WTC11 (cell line): Measurements from ENCODE around the gene GRIP2.

Experiments
- CTCF ChIP-seq: fragments of 200-600 bp; IDR thresholded peaks from 2 replicates; pipeline ENCODE4 v1.8.0; 2022; ENCODE audit warnings: antibody characterized with exemption
- MLX ChIP-seq: sonication (generic); formaldehyde crosslinking; IDR thresholded peaks from 2 replicates; pipeline ENCODE4 v1.8.1; 2023; ENCODE audit warnings: mild to moderate bottlenecking, missing genetic modification reagents, moderate library complexity
- MXD4 ChIP-seq: fragments of 250-450 bp; sonication (Bioruptor Pico); IDR thresholded peaks from 2 replicates; pipeline ENCODE4 v1.8.0; 2021; ENCODE audit warnings: mild to moderate bottlenecking, moderate library complexity, borderline replicate concordance
- PREB ChIP-seq: sonication (generic); formaldehyde crosslinking; IDR thresholded peaks from 2 replicates; pipeline ENCODE4 v1.8.1; 2022; ENCODE audit warnings: mild to moderate bottlenecking, missing genetic modification reagents, moderate library complexity, borderline replicate concordance
- USF2 ChIP-seq: sonication (generic); formaldehyde crosslinking; IDR thresholded peaks from 2 replicates; pipeline ENCODE4 v1.8.1; 2023; ENCODE audit warnings: mild to moderate bottlenecking, missing genetic modification reagents, moderate library complexity
- TF ChIP-seq, protein P1 (sequence below): sonication (generic); formaldehyde crosslinking; IDR thresholded peaks from 2 replicates; pipeline ENCODE4 v1.8.0; 2023; ENCODE audit warnings: missing genetic modification reagents, mild to moderate bottlenecking, borderline replicate concordance
- TF ChIP-seq, protein P2 (sequence below): sonication (generic); formaldehyde crosslinking; IDR thresholded peaks from 2 replicates; pipeline ENCODE4 v1.8.0; 2022; ENCODE audit warnings: mild to moderate bottlenecking, missing genetic modification reagents
- TF ChIP-seq, protein P3 (sequence below): sonication (generic); formaldehyde crosslinking; IDR thresholded peaks from 2 replicates; pipeline ENCODE4 v1.8.0; 2022; ENCODE audit warnings: missing genetic modification reagents

DNA sequence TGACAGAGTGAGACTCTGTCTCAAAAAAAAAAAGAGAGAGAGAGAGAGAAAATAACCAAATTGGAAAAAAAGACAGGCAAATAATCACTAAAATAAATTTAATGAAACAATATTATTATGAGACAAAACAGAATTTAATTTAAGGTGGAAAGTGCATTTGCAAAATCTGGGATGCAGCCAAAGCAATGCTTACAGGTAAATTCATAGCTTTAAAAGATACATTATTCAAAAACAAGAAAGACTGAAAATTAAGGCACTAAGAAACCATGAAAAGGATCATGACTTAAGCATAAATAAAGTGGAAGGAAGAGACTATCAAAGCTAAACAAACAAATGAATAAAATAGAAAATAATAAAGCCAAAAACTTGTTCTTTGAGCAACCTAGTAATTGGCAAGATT is 37.7 kb downstream of the GRIP2 start:
- TF ChIP-seq CTCF (no peak), MXD4 (CRISPR knock-in tag) (no peak), PREB (no peak), USF2 (CRISPR knock-in tag) (no peak), MLX (CRISPR knock-in tag) (no peak)
- TF ChIP-seq, protein P1, sequence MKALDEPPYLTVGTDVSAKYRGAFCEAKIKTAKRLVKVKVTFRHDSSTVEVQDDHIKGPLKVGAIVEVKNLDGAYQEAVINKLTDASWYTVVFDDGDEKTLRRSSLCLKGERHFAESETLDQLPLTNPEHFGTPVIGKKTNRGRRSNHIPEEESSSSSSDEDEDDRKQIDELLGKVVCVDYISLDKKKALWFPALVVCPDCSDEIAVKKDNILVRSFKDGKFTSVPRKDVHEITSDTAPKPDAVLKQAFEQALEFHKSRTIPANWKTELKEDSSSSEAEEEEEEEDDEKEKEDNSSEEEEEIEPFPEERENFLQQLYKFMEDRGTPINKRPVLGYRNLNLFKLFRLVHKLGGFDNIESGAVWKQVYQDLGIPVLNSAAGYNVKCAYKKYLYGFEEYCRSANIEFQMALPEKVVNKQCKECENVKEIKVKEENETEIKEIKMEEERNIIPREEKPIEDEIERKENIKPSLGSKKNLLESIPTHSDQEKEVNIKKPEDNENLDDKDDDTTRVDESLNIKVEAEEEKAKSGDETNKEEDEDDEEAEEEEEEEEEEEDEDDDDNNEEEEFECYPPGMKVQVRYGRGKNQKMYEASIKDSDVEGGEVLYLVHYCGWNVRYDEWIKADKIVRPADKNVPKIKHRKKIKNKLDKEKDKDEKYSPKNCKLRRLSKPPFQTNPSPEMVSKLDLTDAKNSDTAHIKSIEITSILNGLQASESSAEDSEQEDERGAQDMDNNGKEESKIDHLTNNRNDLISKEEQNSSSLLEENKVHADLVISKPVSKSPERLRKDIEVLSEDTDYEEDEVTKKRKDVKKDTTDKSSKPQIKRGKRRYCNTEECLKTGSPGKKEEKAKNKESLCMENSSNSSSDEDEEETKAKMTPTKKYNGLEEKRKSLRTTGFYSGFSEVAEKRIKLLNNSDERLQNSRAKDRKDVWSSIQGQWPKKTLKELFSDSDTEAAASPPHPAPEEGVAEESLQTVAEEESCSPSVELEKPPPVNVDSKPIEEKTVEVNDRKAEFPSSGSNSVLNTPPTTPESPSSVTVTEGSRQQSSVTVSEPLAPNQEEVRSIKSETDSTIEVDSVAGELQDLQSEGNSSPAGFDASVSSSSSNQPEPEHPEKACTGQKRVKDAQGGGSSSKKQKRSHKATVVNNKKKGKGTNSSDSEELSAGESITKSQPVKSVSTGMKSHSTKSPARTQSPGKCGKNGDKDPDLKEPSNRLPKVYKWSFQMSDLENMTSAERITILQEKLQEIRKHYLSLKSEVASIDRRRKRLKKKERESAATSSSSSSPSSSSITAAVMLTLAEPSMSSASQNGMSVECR = no peak
- TF ChIP-seq, protein P2, sequence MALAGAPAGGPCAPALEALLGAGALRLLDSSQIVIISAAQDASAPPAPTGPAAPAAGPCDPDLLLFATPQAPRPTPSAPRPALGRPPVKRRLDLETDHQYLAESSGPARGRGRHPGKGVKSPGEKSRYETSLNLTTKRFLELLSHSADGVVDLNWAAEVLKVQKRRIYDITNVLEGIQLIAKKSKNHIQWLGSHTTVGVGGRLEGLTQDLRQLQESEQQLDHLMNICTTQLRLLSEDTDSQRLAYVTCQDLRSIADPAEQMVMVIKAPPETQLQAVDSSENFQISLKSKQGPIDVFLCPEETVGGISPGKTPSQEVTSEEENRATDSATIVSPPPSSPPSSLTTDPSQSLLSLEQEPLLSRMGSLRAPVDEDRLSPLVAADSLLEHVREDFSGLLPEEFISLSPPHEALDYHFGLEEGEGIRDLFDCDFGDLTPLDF (CRISPR knock-in tag) = no peak
- TF ChIP-seq, protein P3, sequence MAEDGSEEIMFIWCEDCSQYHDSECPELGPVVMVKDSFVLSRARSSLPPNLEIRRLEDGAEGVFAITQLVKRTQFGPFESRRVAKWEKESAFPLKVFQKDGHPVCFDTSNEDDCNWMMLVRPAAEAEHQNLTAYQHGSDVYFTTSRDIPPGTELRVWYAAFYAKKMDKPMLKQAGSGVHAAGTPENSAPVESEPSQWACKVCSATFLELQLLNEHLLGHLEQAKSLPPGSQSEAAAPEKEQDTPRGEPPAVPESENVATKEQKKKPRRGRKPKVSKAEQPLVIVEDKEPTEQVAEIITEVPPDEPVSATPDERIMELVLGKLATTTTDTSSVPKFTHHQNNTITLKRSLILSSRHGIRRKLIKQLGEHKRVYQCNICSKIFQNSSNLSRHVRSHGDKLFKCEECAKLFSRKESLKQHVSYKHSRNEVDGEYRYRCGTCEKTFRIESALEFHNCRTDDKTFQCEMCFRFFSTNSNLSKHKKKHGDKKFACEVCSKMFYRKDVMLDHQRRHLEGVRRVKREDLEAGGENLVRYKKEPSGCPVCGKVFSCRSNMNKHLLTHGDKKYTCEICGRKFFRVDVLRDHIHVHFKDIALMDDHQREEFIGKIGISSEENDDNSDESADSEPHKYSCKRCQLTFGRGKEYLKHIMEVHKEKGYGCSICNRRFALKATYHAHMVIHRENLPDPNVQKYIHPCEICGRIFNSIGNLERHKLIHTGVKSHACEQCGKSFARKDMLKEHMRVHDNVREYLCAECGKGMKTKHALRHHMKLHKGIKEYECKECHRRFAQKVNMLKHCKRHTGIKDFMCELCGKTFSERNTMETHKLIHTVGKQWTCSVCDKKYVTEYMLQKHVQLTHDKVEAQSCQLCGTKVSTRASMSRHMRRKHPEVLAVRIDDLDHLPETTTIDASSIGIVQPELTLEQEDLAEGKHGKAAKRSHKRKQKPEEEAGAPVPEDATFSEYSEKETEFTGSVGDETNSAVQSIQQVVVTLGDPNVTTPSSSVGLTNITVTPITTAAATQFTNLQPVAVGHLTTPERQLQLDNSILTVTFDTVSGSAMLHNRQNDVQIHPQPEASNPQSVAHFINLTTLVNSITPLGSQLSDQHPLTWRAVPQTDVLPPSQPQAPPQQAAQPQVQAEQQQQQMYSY (CRISPR knock-in tag) = no peak
